Activated T-cell treated with anti-CD3 and anti-CD28 coated beads, Interleukin-2, amount 50 U/mL, for 72 hours (primary cell): ENCODE results near the gene UBTFL1. TPM values are rescaled to one million over a fixed set of nuclear protein-coding genes. Genes with fewer than 3 reads are reported as not detected.
"Not testable (repeated sequence)": the region's sequence is repeated elsewhere in the genome, so short reads cannot be mapped to it uniquely, and the experiment has no call there.

Experiments used
- ATAC-seq, 2 donors: fragments of 150-1000 bp; cut with Tn5 transposase; replicated peaks in 1 of 2; 2 replicates each; pipeline ENCODE4 v1.10.0; 2021; ENCODE audit warnings: moderate library complexity in 2 of 2, mild to moderate bottlenecking in 1 of 2
- DNase-seq, 2 donors: peaks; one replicate each; pipeline ENCODE4 v3.0.0; 2021 to 2022; ENCODE audit warnings: mixed read lengths in 1 of 2
- H3K27ac Mint-ChIP-seq: one replicate; pipeline ENCODE4 v1.8.0; 2022; ENCODE audit warnings: mild to moderate bottlenecking, moderate library complexity, mixed read lengths
- H3K27me3 Mint-ChIP-seq: one replicate; pipeline ENCODE4 v1.8.0; 2022; ENCODE audit warnings: low read depth, mixed read lengths
- H3K36me3 Mint-ChIP-seq, 2 donors: one replicate each; pipeline ENCODE4 v1.8.0; 2022; ENCODE audit warnings: mixed read lengths in 2 of 2, mild to moderate bottlenecking in 1 of 2; ENCODE audit not compliant: insufficient read depth in 2 of 2
- H3K4me1 Mint-ChIP-seq: one replicate; pipeline ENCODE4 v1.8.0; 2022; ENCODE audit warnings: low read depth, mixed read lengths
- H3K4me3 Mint-ChIP-seq, 2 donors: one replicate each; pipeline ENCODE4 v1.8.0; 2022; ENCODE audit warnings: mild to moderate bottlenecking in 2 of 2, mixed read lengths in 2 of 2, moderate library complexity in 2 of 2
- H3K9me3 Mint-ChIP-seq, 2 donors: one replicate each; pipeline ENCODE4 v1.8.0; 2022; ENCODE audit warnings: mixed read lengths in 2 of 2
- total RNA-seq, 2 donors: library from RNA; stranded (reverse); gene quantifications; one replicate each; pipeline ENCODE4 v1.2.3, GENCODE V29; 2022

Gene UBTFL1
- total RNA-seq, result not detected

DNA sequence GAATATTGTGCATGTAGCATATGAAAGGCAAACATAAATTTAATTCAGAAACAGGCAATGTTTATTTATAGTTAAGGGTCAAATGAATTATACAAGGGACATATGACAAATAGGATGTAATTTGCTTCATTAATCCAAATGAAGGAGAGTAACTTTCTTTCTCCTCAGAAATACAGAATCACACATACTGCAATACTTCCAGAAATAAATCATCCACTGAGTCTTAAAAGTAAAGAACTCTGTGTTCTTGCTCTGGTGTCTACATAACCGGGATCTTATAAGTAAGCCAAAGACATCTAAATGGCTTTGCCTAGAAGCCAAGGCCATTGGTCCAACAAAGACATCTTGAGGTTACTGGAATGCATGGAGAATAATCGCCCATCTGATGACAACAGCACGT lies at the start of gene UBTFL1:
UBTFL1 (plus strand) TSS at position 301 of the 400 bp plus-strand sequence; CDS start at position 301, 0 bp downstream.
- not testable (repeated sequence) for H3K27me3 Mint-ChIP-seq, H3K4me1 Mint-ChIP-seq, H3K36me3 Mint-ChIP-seq, H3K4me3 Mint-ChIP-seq, H3K27ac Mint-ChIP-seq, DNase-seq, ATAC-seq, H3K9me3 Mint-ChIP-seq

DNA sequence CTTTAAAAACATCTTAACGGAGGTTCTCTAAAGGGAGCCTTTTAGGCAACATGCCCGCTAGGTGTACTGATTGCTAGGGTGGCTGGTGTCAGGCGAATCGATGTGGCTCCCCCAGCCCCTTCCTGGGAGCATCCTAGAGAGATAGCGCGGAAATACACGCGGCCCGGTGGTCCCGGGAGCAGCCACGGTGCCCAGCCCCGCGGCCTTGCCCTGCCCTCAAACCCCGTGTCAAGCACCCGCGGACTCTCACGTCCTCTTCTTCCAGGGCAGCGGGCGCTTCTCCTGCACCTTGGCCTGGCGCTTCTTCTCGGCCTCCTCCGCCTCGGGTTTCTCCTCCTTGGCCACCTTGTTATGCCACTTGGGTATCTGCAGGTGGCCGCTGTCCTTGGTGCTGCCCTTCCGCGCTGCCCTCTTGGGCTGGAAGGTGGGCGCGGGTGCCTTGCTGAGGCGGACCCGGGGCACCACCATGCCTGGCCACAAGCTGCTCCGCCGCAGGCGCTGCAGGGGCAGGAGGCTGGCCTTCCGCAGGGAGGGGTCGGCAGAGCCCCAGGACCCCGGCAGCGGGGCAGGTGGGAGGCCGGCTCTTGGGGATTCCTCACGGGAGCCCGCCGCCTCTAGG lies 34.0 kb upstream of the UBTFL1 start:
- H3K27me3 Mint-ChIP-seq, ATAC-seq, H3K4me3 Mint-ChIP-seq, H3K4me1 Mint-ChIP-seq, H3K36me3 Mint-ChIP-seq, H3K9me3 Mint-ChIP-seq, H3K27ac Mint-ChIP-seq: not testable (repeated sequence)
- peak in 1 of 2 donors; percentile 1 for DNase-seq

- ATAC-seq, H3K4me1 Mint-ChIP-seq, H3K27me3 Mint-ChIP-seq, H3K4me3 Mint-ChIP-seq, H3K36me3 Mint-ChIP-seq, H3K27ac Mint-ChIP-seq, H3K9me3 Mint-ChIP-seq, DNase-seq: not testable (repeated sequence)
Measured at GRCh38 chr11:90052311-90052710, 33.4 kb upstream of the UBTFL1 start.

- not testable (repeated sequence) for ATAC-seq, H3K4me1 Mint-ChIP-seq, H3K27me3 Mint-ChIP-seq, H3K36me3 Mint-ChIP-seq, H3K27ac Mint-ChIP-seq, H3K4me3 Mint-ChIP-seq, H3K9me3 Mint-ChIP-seq, DNase-seq
Measured at GRCh38 chr11:90053545-90053944, 32.2 kb upstream of the UBTFL1 start.

- not testable (repeated sequence) for DNase-seq, H3K27ac Mint-ChIP-seq, H3K4me1 Mint-ChIP-seq, H3K9me3 Mint-ChIP-seq, H3K27me3 Mint-ChIP-seq, H3K36me3 Mint-ChIP-seq, ATAC-seq, H3K4me3 Mint-ChIP-seq
Measured at GRCh38 chr11:90088731-90089130, 3.0 kb downstream of the UBTFL1 start.

GRCh38 chr11:90095230-90095924 lies 9.6 kb downstream of the UBTFL1 start:
- not testable (repeated sequence) for H3K4me3 Mint-ChIP-seq, H3K27me3 Mint-ChIP-seq, H3K36me3 Mint-ChIP-seq, H3K27ac Mint-ChIP-seq, DNase-seq, ATAC-seq, H3K4me1 Mint-ChIP-seq, H3K9me3 Mint-ChIP-seq

DNA sequence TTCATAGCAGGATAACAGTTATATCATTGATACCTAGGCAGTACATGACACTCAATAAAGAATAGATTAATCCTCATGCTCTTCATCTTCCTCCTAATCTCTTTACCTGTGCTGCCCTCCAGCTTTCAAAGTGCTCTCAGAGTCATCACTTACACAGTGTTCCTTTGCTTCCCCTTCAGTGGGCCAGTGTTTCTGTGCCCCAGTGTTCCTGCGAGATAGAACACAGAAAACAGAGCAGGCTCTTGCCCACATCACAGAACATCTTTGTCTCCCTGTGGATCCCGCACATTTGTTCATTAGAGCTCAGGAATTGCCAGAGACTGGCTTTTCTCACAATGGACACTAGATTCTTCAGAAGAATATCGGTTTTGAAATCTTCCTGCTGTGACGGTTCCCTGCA lies 12.5 kb downstream of the UBTFL1 start:
- ATAC-seq, H3K27me3 Mint-ChIP-seq, H3K27ac Mint-ChIP-seq, H3K36me3 Mint-ChIP-seq, H3K4me3 Mint-ChIP-seq, DNase-seq, H3K9me3 Mint-ChIP-seq: not testable (repeated sequence)
- H3K4me1 Mint-ChIP-seq, result peaks cover 12% of the 10 kb centered on the region

DNA sequence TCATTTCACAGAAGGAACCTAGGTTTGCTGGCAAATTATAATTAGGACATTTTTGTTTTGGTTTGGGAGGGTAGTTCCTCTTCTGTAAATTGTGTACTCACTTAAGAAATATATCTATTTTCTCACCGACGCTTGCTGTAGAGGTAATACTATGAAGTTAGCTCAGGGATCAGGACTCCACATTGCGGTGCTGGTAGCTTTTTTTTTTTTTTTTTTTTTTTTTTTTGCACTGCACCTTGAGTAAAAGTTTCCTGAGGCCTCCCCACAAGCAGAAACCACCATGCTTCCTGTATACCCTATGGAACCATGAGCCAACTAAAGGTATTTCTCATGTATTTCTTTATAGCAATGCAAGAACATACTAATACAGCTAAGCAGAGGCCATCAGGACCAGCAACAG lies 14.7 kb downstream of the UBTFL1 start:
- Mint-ChIP-seq H3K4me3 (peak overlapping the region; percentile 34 to 42), H3K9me3 (no peaks in the 10 kb centered on the region), H3K27ac (no peak overlapping the region), H3K36me3 (no peaks in the 10 kb centered on the region), H3K4me1 (peaks cover 12% of the 10 kb centered on the region), H3K27me3 (no peaks in the 10 kb centered on the region)
- ATAC-seq (no peak), DNase-seq (no peak)

DNA sequence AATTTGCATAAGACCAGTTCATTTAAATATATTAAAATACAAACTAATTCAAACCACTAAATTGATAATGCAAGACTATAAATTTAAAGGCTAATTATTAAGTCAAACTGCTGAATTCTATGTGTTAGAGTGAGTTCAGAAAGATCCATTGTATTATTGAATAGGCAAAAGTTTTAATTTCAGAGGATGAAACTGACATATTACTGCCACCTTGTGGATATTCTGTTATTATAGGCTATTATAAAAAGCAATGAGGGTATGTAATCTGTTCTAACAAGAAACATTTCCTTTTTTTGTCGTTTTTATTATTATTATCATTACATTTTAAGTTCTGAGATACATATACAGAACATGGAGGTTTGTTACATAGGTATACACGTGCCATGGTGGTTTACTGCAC lies 27.8 kb downstream of the UBTFL1 start:
- Mint-ChIP-seq H3K27ac (no peak overlapping the region), H3K9me3 (no peaks in the 10 kb centered on the region), H3K36me3 (no peaks in the 10 kb centered on the region), H3K4me3 (no peak overlapping the region), H3K27me3 (peaks cover 8% of the 10 kb centered on the region), H3K4me1 (no peaks in the 10 kb centered on the region)
- DNase-seq (no peak), ATAC-seq (no peak)

GRCh38 chr11:90120191-90120590 lies 34.4 kb downstream of the UBTFL1 start:
- no peak for DNase-seq
- Mint-ChIP-seq H3K4me3 (no peak overlapping the region), H3K27ac (no peak overlapping the region), H3K27me3 (no peaks in the 10 kb centered on the region), H3K4me1 (no peaks in the 10 kb centered on the region), H3K36me3 (no peaks in the 10 kb centered on the region), H3K9me3 (no peaks in the 10 kb centered on the region)
- ATAC-seq, result no peak

GRCh38 chr11:90124371-90124770 lies 38.6 kb downstream of the UBTFL1 start:
- no peaks in the 10 kb centered on the region for H3K9me3 Mint-ChIP-seq
- no peak overlapping the region for H3K4me3 Mint-ChIP-seq
- DNase-seq, result no peak
- H3K27ac Mint-ChIP-seq, result no peak overlapping the region
- H3K36me3 Mint-ChIP-seq, result no peaks in the 10 kb centered on the region
- no peaks in the 10 kb centered on the region for H3K4me1 Mint-ChIP-seq
- ATAC-seq, result no peak
- H3K27me3 Mint-ChIP-seq, result peaks cover under 1% of the 10 kb centered on the region

- ATAC-seq, result no peak
- H3K36me3 Mint-ChIP-seq, result no peaks in the 10 kb centered on the region
- no peak overlapping the region for H3K27ac Mint-ChIP-seq
- H3K4me3 Mint-ChIP-seq, result no peak overlapping the region
- H3K4me1 Mint-ChIP-seq, result no peaks in the 10 kb centered on the region
- peaks cover 6% of the 10 kb centered on the region for H3K27me3 Mint-ChIP-seq
- H3K9me3 Mint-ChIP-seq, result no peaks in the 10 kb centered on the region
- no peak for DNase-seq
Measured at GRCh38 chr11:90124946-90125345, 39.2 kb downstream of the UBTFL1 start.

DNA sequence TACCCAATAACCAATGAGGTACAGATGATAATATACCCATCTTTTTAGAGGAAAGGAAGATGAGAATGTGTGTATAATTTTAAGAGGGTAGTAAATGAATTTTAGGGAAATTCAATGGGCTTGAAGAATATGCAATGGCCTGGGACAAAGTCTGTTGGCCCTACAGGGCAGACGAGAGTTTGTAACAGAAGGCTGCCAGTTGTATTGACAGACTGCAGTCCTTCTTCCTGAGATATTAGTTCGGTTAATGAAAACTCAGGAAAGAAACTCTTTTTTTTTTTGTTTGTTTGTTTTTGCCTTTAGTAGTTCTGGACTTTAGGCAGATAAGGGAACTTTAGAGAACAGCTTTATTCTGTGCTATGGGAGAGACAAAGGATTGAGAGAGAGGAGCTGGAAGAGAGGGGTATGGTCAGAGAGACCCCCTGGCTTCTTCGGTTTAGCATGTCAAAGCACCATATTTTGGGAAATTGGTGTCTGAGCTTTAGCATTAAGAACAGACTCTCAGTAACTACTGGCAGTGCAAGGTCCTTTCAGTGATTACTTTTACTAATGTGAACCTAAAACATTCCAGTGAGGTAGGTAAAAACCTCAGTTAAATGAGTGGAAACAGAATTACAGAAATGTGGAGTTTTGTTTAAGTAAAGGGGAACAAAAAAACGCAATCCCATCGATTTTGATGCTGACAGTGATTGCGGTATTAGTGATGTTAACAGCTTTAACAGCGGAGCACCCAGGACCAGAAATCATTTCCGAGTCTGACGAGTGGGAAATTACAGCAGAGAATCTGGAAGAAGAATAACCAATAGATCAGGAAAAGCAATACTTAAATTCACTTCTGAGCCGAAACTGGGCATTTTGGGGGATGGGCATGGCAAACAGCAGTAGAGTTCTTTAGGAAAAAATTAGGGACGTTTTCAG lies 48.1 kb downstream of the UBTFL1 start:
- Mint-ChIP-seq H3K4me1 (no peaks in the 10 kb centered on the region), H3K9me3 (no peaks in the 10 kb centered on the region), H3K4me3 (peak overlapping the region; percentile 67 to 69), H3K36me3 (no peaks in the 10 kb centered on the region), H3K27ac (no peak overlapping the region), H3K27me3 (peaks cover 60% of the 10 kb centered on the region)
- DNase-seq (no peak), ATAC-seq (no peak)
